Body of pancreas (tissue), 4 donors: ENCODE results near the gene PTPRM. TPM values are rescaled to one million over a fixed set of nuclear protein-coding genes. Genes with fewer than 3 reads are reported as not detected.

Experiments
- ATAC-seq: fragments of 150-250 bp; one replicate; pipeline ENCODE4 v1.9.1; 2016
- DNase-seq, 4 donors: peaks; one replicate each; pipeline ENCODE4 v3.0.0-alpha.2; 2019
- H3K27ac ChIP-seq, 4 donors: fragments of 200-600 bp; sonication (generic); 1 replicate in 3 of 4; 2 replicates in 1 of 4; pipeline versions ENCODE4 v1.5.1 to v1.6.1; 2016 to 2019; ENCODE audit warnings: mild to moderate bottlenecking in 1 of 4, mixed read lengths in 1 of 4, moderate library complexity in 1 of 4
- H3K27me3 ChIP-seq, 2 donors: fragments of 200-600 bp; sonication (generic); one replicate each; pipeline ENCODE4 v1.6.0; 2016; ENCODE audit warnings: mild to moderate bottlenecking in 1 of 2
- H3K36me3 ChIP-seq, 2 donors: fragments of 200-600 bp; sonication (generic); replicated peaks in 1 of 2; 2 replicates each; pipeline ENCODE4 v1.5.1; 2016; ENCODE audit warnings: low read depth in 2 of 2; ENCODE audit not compliant: insufficient read depth in 1 of 2
- H3K4me1 ChIP-seq: fragments of 200-600 bp; sonication (generic); one replicate; pipeline ENCODE4 v1.6.0; 2016
- H3K4me3 ChIP-seq, 2 donors: fragments of 200-600 bp; sonication (generic); 1 replicate in 1 of 2; 2 replicates in 1 of 2; pipeline ENCODE4 v1.5.1; 2016 to 2019
- H3K9me3 ChIP-seq, 3 donors: fragments of 200-600 bp; sonication (generic); 1 replicate in 2 of 3; 2 replicates in 1 of 3; pipeline ENCODE4 v1.5.1; 2016
- POLR2A ChIP-seq, 3 donors: fragments of 450-650 bp; IDR thresholded peaks; one replicate each; pipeline ENCODE4 v1.6.1; 2016; ENCODE audit warnings: antibody characterized with exemption in 3 of 3, mild to moderate bottlenecking in 2 of 3
- WGBS, 2 donors: methylation state at CpG; one replicate each; pipeline ENCODE4 v1.1.5; 2017; 5-methylcytosine and 5-hydroxymethylcytosine counted together
- intact Hi-C: fragments of 100-400 bp; cut with DNase I; formaldehyde crosslinking; loops from one replicate; pipeline ENCODE4 v1.15.1; 2023
- total RNA-seq, 2 donors: library from RNA; depleted of rRNA; stranded (reverse); fragments of >200 nt; gene quantifications; one replicate each; pipeline ENCODE4 v1.1.0, GENCODE V29; 2016
- TF ChIP-seq, protein P1 (sequence below), 7 experiments: fragments of 450-650 bp in 4 of 7; fragments of 200-600 bp in 3 of 7; sonication (generic) in 3 of 7; IDR thresholded peaks; one replicate each; pipeline ENCODE4 v1.5.1; 2016 to 2019; ENCODE audit warnings: antibody characterized with exemption in 7 of 7

PTPRM gene
- total RNA-seq, 2 donors from 2014 or later, result 38.2 to 48.0 TPM

DNA sequence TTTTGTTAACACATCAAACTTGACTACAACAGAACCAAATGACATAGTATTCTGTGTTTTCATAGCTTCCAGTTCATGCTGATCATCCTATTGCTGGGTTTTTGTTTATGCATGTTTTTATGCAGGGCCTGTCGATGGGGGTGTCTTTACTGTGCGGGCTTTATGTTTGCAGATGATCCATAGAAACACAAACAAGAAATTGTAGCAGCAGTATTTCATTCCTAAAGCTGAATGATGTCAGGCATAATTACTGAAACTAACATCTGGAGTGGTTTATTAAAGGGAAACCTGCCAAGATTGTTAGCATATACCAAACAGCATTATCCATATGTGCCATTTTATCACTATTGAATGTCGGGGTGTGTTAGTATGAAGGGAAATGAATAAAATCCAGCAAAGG lies 129.7 kb downstream of the PTPRM start:
- no peak for ATAC-seq
- H3K9me3 ChIP-seq, result no peaks in the 10 kb centered on the region

DNA sequence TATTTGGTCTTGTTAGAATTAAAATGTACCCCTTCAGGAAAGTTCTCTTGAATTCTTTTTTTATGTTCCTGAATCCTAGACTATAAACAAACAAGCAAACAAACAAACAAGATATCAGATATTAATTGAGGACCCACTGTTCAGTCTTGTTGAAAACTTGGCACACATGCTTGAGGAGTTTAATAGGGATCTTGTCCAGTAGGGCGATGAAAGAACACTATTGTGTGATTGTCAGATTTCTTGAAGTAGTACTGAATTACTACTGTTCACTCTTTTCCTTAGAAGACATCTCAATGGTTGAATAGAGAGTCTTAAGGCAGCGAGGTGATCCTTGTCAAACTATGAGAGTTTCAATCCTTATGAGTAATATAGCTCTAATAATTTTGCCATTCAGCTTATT lies 130.2 kb downstream of the PTPRM start:
- 91 to 94% methylated on average over 2 of the region's 2 CpGs for WGBS, 2 donors
- no peaks in the 10 kb centered on the region for H3K9me3 ChIP-seq
- DNase-seq (no peak), ATAC-seq (no peak)
- no peak overlapping the region for H3K27ac ChIP-seq
- TF ChIP-seq, protein P1, sequence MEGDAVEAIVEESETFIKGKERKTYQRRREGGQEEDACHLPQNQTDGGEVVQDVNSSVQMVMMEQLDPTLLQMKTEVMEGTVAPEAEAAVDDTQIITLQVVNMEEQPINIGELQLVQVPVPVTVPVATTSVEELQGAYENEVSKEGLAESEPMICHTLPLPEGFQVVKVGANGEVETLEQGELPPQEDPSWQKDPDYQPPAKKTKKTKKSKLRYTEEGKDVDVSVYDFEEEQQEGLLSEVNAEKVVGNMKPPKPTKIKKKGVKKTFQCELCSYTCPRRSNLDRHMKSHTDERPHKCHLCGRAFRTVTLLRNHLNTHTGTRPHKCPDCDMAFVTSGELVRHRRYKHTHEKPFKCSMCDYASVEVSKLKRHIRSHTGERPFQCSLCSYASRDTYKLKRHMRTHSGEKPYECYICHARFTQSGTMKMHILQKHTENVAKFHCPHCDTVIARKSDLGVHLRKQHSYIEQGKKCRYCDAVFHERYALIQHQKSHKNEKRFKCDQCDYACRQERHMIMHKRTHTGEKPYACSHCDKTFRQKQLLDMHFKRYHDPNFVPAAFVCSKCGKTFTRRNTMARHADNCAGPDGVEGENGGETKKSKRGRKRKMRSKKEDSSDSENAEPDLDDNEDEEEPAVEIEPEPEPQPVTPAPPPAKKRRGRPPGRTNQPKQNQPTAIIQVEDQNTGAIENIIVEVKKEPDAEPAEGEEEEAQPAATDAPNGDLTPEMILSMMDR (IDR thresholded peaks at IDR 0.05), result no peak
- TF ChIP-seq POLR2A (IDR thresholded peaks at IDR 0.05), result no peak
- intact Hi-C loops, result no loop called here
- no peaks in the 10 kb centered on the region for H3K36me3 ChIP-seq
- H3K4me1 ChIP-seq, result no peaks in the 10 kb centered on the region
- no peaks in the 10 kb centered on the region for H3K27me3 ChIP-seq
- H3K4me3 ChIP-seq, result no peak overlapping the region

More for the DNA sequence above, 129.7 kb downstream of the PTPRM start:
- intact Hi-C loops, result no loop called here
- WGBS, 2 donors, result 84 to 89% methylated on average over 3 of the region's 3 CpGs
- TF ChIP-seq, protein P1 (IDR thresholded peaks at IDR 0.05), result no peak
- TF ChIP-seq POLR2A (IDR thresholded peaks at IDR 0.05), result no peak
- no peaks in the 10 kb centered on the region for H3K36me3 ChIP-seq
- no peaks in the 10 kb centered on the region for H3K4me1 ChIP-seq
- H3K4me3 ChIP-seq, result no peak overlapping the region
- no peak overlapping the region for H3K27ac ChIP-seq
- no peaks in the 10 kb centered on the region for H3K27me3 ChIP-seq
- DNase-seq, result no peak

DNA sequence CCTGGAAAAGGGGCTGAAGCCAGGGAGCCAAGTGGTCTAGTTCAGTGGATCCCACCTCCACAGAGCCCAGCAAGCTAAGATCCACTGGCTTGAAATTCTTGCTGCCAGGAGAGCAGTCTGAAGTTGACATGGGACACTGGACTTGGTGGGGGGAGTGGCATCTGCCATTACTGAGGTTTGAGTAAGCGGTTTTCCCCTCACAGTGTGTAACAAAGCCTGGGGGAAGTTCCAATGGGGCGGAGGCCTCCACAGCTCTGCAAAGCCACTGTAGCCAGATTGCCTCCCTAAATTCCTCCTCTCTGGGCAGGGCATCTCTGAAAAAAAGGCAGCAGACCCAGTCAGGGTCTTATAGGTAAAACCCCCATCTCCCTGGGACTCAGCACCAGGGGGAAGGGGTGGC lies 144.4 kb downstream of the PTPRM start:
- intact Hi-C loops, result no loop called here
- no peak overlapping the region for H3K27ac ChIP-seq
- no peaks in the 10 kb centered on the region for H3K36me3 ChIP-seq
- 80 to 100% methylated on average over 1 of the region's 2 CpGs for WGBS, 2 donors
- no peak for DNase-seq
- H3K27me3 ChIP-seq, result no peaks in the 10 kb centered on the region
- no peak overlapping the region for H3K4me3 ChIP-seq
- H3K4me1 ChIP-seq, result no peaks in the 10 kb centered on the region
- no peak for ATAC-seq
- TF ChIP-seq POLR2A (IDR thresholded peaks at IDR 0.05), result no peak
- TF ChIP-seq, protein P1 (IDR thresholded peaks at IDR 0.05), result no peak
- H3K9me3 ChIP-seq, result no peaks in the 10 kb centered on the region

DNA sequence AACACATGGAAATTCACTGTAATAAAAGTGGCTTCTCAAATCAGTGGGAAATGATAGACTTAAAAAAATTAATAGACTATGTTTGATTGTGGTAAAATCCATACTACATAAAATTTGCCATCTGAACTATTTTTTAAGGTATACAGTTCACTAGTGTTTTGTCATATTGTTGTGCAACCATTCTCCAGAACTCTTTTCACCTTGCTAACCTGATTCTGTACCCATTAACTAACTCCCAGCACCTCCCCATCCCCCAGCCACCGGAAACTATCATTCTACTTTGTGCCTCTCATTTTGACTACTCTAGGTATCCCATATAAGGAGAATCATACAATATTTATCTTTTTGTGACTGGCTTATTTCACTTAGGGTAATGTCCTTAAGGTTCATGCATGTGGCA lies 153.3 kb downstream of the PTPRM start:
- TF ChIP-seq POLR2A (IDR thresholded peaks at IDR 0.05), result no peak
- TF ChIP-seq, protein P1 (IDR thresholded peaks at IDR 0.05), result no peak
- DNase-seq (no peak), ATAC-seq (no peak)
- H3K27ac ChIP-seq, result no peak overlapping the region
- H3K9me3 ChIP-seq, result no peaks in the 10 kb centered on the region
- H3K36me3 ChIP-seq, result no peaks in the 10 kb centered on the region
- H3K4me3 ChIP-seq, result no peak overlapping the region
- 88 to 96% methylated on average over 1 of the region's 1 CpG for WGBS, 2 donors
- H3K4me1 ChIP-seq, result no peaks in the 10 kb centered on the region
- H3K27me3 ChIP-seq, result no peaks in the 10 kb centered on the region
- intact Hi-C loops, result no loop called here

DNA sequence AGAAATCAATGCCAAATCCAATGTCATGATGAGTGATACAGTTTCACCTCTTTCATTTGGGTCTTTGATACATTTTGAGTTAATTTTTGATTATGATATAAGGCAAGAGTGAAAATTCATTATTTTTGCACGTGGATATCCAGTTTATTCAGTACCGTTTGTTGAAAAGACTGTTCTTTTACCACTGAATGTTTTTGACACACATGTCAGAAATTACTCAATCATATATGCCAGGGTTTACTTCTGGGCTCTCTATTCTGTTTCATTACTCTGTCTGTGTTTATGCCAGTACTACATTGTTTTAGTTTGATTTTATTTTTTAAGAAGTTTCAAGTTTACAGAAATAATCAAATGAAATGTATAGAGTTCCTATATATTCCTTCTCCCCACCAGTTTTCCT lies 154.4 kb downstream of the PTPRM start:
- no peak overlapping the region for H3K27ac ChIP-seq
- DNase-seq, result no peak
- no peak for ATAC-seq
- peaks cover under 1% of the 10 kb centered on the region for H3K4me1 ChIP-seq
- WGBS, 2 donors, result 72 to 77% methylated on average over 2 of the region's 2 CpGs
- no peaks in the 10 kb centered on the region for H3K27me3 ChIP-seq
- no peak for TF ChIP-seq POLR2A (IDR thresholded peaks at IDR 0.05)
- TF ChIP-seq, protein P1 (IDR thresholded peaks at IDR 0.05), result no peak
- no peaks in the 10 kb centered on the region for H3K9me3 ChIP-seq
- H3K36me3 ChIP-seq, result no peaks in the 10 kb centered on the region
- intact Hi-C loops, result no loop called here
- H3K4me3 ChIP-seq, result no peak overlapping the region
